Astrocyte of the cerebellum (primary cell): ENCODE data around the gene SFXN2.
"Not testable (repeated sequence)": the region's sequence is repeated elsewhere in the genome, so short reads cannot be mapped to it uniquely, and the experiment has no call there.

Experiments used
- DNase-seq: peaks from one replicate; pipeline ENCODE4 v3.0.0-alpha.2; 2011; ENCODE audit warnings: low read depth
- H3K4me3 ChIP-seq: 2 replicates; pipeline ENCODE4 v1.5.1; 2011; ENCODE audit warnings: mild to moderate bottlenecking, low read depth, low read length, moderate library complexity
- CTCF ChIP-seq: IDR thresholded peaks from 2 replicates; pipeline ENCODE4 v1.5.1; 2012; ENCODE audit warnings: low read length, low read depth, moderate library complexity, mild to moderate bottlenecking; ENCODE audit errors: missing control alignments
- in situ Hi-C: cut with HindIII; loops from 2 replicates; pipeline ENCODE4 v1.10.0; 2017; ENCODE audit warnings: low sequenced_read_pairs

SFXN2 gene

GRCh38 chr10:102752266-102752930 lies 38.0 kb downstream of the SFXN2 start:
- H3K4me3 ChIP-seq = no peak overlapping the region
- TF ChIP-seq CTCF = no peak
- peak; percentile 71 for DNase-seq
- in situ Hi-C loops = no loop called here

- peak; percentile 64 for DNase-seq
- in situ Hi-C loops = no loop called here
- peak; percentile 79 for TF ChIP-seq CTCF
- H3K4me3 ChIP-seq = no peak overlapping the region
Measured at GRCh38 chr10:102752934-102753664, 38.7 kb downstream of the SFXN2 start.

GRCh38 chr10:102753718-102754117 lies 39.3 kb downstream of the SFXN2 start:
- TF ChIP-seq CTCF = no peak
- no peak for DNase-seq
- no peak overlapping the region for H3K4me3 ChIP-seq
- in situ Hi-C loops = no loop called here

GRCh38 chr10:102757323-102757722 lies 42.9 kb downstream of the SFXN2 start:
- H3K4me3 ChIP-seq = no peak overlapping the region
- in situ Hi-C loops = no loop called here
- DNase-seq = no peak
- TF ChIP-seq CTCF = no peak

GRCh38 chr10:102758240-102758932 lies 44.0 kb downstream of the SFXN2 start:
- in situ Hi-C loops = no loop called here
- no peak overlapping the region for H3K4me3 ChIP-seq
- DNase-seq = no peak
- no peak for TF ChIP-seq CTCF

- H3K4me3 ChIP-seq, DNase-seq, in situ Hi-C loops: not testable (repeated sequence)
Measured at GRCh38 chr10:102758933-102759262, 44.5 kb downstream of the SFXN2 start.
